Measurements from ENCODE around the gene IFITM1. TPM values are rescaled to one million over a fixed set of nuclear protein-coding genes. Genes with fewer than 3 reads are reported as not detected.
"Not testable (repeated sequence)": the region's sequence is repeated elsewhere in the genome, so short reads cannot be mapped to it uniquely, and the experiment has no call there.

IFITM1 gene
- total and polyA plus RNA-seq, 3 experiments from 2014 or later: 70.7 to 2,153 (median 75.9) TPM

- H3K4me1 ChIP-seq (ENCODE audit: insufficient read depth, low read length): peaks cover 59% of the 10 kb centered on the region
- not testable (repeated sequence) for H3K9me3 ChIP-seq (ENCODE audit: low read length); H3K27me3 ChIP-seq (ENCODE audit: insufficient read depth, low read length, poor library complexity, severe bottlenecking); H3K27me3 Mint-ChIP-seq; DNase-seq; H3K36me3 ChIP-seq (ENCODE audit: insufficient read depth, low read length); H3K9me3 Mint-ChIP-seq
- Mint-ChIP-seq H3K4me3 (peak overlapping the region; percentile 87 to 96 (median 91)), H3K4me1 (peaks cover 61 to 71% (median 64%) of the 10 kb centered on the region in 3 donors), H3K27ac (peak overlapping the region; percentile 93 to 99 (median 95)), H3K36me3 (peaks cover 2 to 24% (median 5%) of the 10 kb centered on the region in 3 donors)
- ChIA-PET CTCF (interaction anchor here (0.7 to 1.8 kb wide), 5 partner anchors 7 to 87 kb away, joined by 3 to 9 read pairs (median 3); no protein-coding TSS in a partner anchor), POLR2A (interaction anchor here (0.7 to 1.6 kb wide), 3 partner anchors 7 to 45 kb away, joined by 3 to 4 read pairs (median 4); no protein-coding TSS in a partner anchor)
- H3K27ac ChIP-seq (ENCODE audit: low read depth, low read length): peak overlapping the region; percentile 72
- peak overlapping the region; percentile 94 for H3K4me3 ChIP-seq (ENCODE audit: low read length)
Observed at GRCh38 chr11:309979-310572, 3.8 kb upstream of the IFITM1 start.

- POLR2A ChIA-PET: interaction anchor here (1.5 to 1.8 kb wide), 3 partner anchors 23 to 96 kb away, joined by 3 to 7 read pairs (median 6); partner anchors contain the start of gene PGGHG
- not testable (repeated sequence) for DNase-seq
Observed at GRCh38 chr11:311013-311748, 2.7 kb upstream of the IFITM1 start.

GRCh38 chr11:312092-312816 lies 1.6 kb upstream of the IFITM1 start:
- H3K36me3 ChIP-seq (ENCODE audit: insufficient read depth, low read length): peaks cover 8% of the 10 kb centered on the region
- H3K4me3 ChIP-seq (ENCODE audit: low read length): peak overlapping the region; percentile 98
- H3K36me3 Mint-ChIP-seq: peaks cover 5 to 32% (median 12%) of the 10 kb centered on the region in 3 donors
- CTCF ChIA-PET: interaction anchor here (0.6 to 1.7 kb wide), 8 partner anchors 18 to 138 kb away, joined by 3 to 6 read pairs (median 3); no protein-coding TSS in a partner anchor
- H3K27me3 Mint-ChIP-seq: peaks cover 0 to 6% of the 10 kb centered on the region in 2 donors
- H3K27ac ChIP-seq (ENCODE audit: low read depth, low read length): peak overlapping the region; percentile 88
- H3K4me3 Mint-ChIP-seq: peak overlapping the region; percentile 95 to 98 (median 96)
- peak in 1 of 5 donors; percentile 49 for DNase-seq
- no peaks in the 10 kb centered on the region for H3K9me3 ChIP-seq (ENCODE audit: low read length)
- H3K4me1 ChIP-seq (ENCODE audit: insufficient read depth, low read length): peaks cover 46% of the 10 kb centered on the region
- H3K27ac Mint-ChIP-seq: peak overlapping the region; percentile 94 to 100 (median 98)
- peaks cover 0 to 2% (median 0%) of the 10 kb centered on the region in 5 donors for H3K9me3 Mint-ChIP-seq
- POLR2A ChIA-PET: interaction anchor here (0.5 to 1.8 kb wide), 11 partner anchors 14 to 104 kb away, joined by 3 to 10 read pairs (median 4); partner anchors contain the start of genes BET1L, PGGHG, RIC8A and SIGIRR
- H3K27me3 ChIP-seq (ENCODE audit: insufficient read depth, low read length, poor library complexity, severe bottlenecking): no peaks in the 10 kb centered on the region
- H3K4me1 Mint-ChIP-seq: peaks cover 56 to 64% (median 57%) of the 10 kb centered on the region in 3 donors

More at GRCh38 chr11:311013-311748, 2.7 kb upstream of the IFITM1 start:
- not testable (repeated sequence) for H3K36me3 ChIP-seq (ENCODE audit: insufficient read depth, low read length); H3K27me3 ChIP-seq (ENCODE audit: insufficient read depth, low read length, poor library complexity, severe bottlenecking); H3K9me3 ChIP-seq (ENCODE audit: low read length); H3K9me3 Mint-ChIP-seq; H3K27me3 Mint-ChIP-seq
- peaks cover 2 to 27% (median 5%) of the 10 kb centered on the region in 3 donors for H3K36me3 Mint-ChIP-seq
- peaks cover 48% of the 10 kb centered on the region for H3K4me1 ChIP-seq (ENCODE audit: insufficient read depth, low read length)
- peak overlapping the region; percentile 26 for H3K27ac ChIP-seq (ENCODE audit: low read depth, low read length)
- H3K4me1 Mint-ChIP-seq: peaks cover 52 to 63% (median 53%) of the 10 kb centered on the region in 3 donors
- CTCF ChIA-PET: interaction anchor here (0.8 to 1.7 kb wide), 3 partner anchors 30 to 60 kb away, joined by 3 to 6 read pairs (median 3); no protein-coding TSS in a partner anchor
- H3K4me3 Mint-ChIP-seq: peak overlapping the region; percentile 94 to 98 (median 96)
- peak overlapping the region; percentile 98 for H3K4me3 ChIP-seq (ENCODE audit: low read length)
- H3K27ac Mint-ChIP-seq: peak overlapping the region; percentile 94 to 100 (median 97)

DNA sequence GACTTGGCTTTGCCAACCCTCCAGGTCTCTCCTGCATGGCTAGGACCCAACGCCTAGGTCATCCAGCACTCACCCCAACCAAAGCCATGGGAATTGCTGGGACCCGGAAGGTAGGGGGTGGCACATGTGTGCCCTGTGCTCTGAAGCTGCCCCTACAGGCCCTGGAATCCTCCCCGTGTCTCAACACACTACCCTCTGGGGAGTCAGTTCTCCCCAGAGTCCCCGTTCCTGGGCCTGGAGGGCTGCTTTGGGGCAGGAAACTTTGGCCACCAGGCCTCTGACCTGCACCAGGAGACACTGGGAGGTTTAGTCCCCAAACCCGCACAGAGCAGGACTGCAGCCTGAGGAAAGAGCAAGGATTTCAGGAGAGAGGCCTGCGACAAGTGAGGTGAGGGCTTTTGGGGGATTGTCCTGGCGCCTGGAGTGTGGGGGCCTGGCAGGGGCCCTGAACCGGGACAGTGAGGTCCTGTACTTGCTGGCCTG lies 495 bp upstream of the IFITM1 start:
- POLR2A ChIA-PET: interaction anchor here (0.7 to 1.5 kb wide), 2 partner anchors 45 to 102 kb away, joined by 4 to 5 read pairs; partner anchors contain the start of gene SIGIRR
- H3K27ac Mint-ChIP-seq: peak overlapping the region; percentile 94 to 100 (median 97)
- peaks cover 42% of the 10 kb centered on the region for H3K4me1 ChIP-seq (ENCODE audit: insufficient read depth, low read length)

GRCh38 chr11:314554-314875 lies 675 bp downstream of the IFITM1 start:
- H3K9me3 ChIP-seq (ENCODE audit: low read length); DNase-seq; H3K36me3 ChIP-seq (ENCODE audit: insufficient read depth, low read length); H3K27me3 Mint-ChIP-seq; H3K27me3 ChIP-seq (ENCODE audit: insufficient read depth, low read length, poor library complexity, severe bottlenecking); H3K9me3 Mint-ChIP-seq: not testable (repeated sequence)
- Histone ChIP-seq H3K4me3 (ENCODE audit: low read length) (peak overlapping the region; percentile 98), H3K4me1 (ENCODE audit: insufficient read depth, low read length) (peaks cover 39% of the 10 kb centered on the region), H3K27ac (ENCODE audit: low read depth, low read length) (peak overlapping the region; percentile 88)
- CTCF ChIA-PET: interaction anchor here (1.5 to 3.5 kb wide), 3 partner anchors 9 to 27 kb away, joined by 3 to 34 read pairs (median 4); partner anchors contain the start of gene IFITM2
- POLR2A ChIA-PET: interaction anchor here (0.7 kb wide), 1 partner anchor 49 kb away, joined by 3 read pairs; no protein-coding TSS in a partner anchor
- Mint-ChIP-seq H3K27ac (peak overlapping the region; percentile 94 to 100 (median 97)), H3K4me1 (peaks cover 45 to 53% (median 47%) of the 10 kb centered on the region in 3 donors), H3K4me3 (peak overlapping the region; percentile 95 to 98 (median 96)), H3K36me3 (peaks cover 7 to 27% (median 13%) of the 10 kb centered on the region in 3 donors)

More for the DNA sequence above, 495 bp upstream of the IFITM1 start:
- H3K4me3 ChIP-seq (ENCODE audit: low read length): peak overlapping the region; percentile 98
- H3K27me3 ChIP-seq (ENCODE audit: insufficient read depth, low read length, poor library complexity, severe bottlenecking): no peaks in the 10 kb centered on the region
- peak in 1 of 5 donors; percentile 42 for DNase-seq
- CTCF ChIA-PET: interaction anchor here (1.2 kb wide), 1 partner anchor 16 kb away, joined by 5 read pairs; no protein-coding TSS in a partner anchor
- H3K9me3 ChIP-seq (ENCODE audit: low read length): no peaks in the 10 kb centered on the region
- H3K4me3 Mint-ChIP-seq: peak overlapping the region; percentile 95 to 98 (median 96)
- H3K4me1 Mint-ChIP-seq: peaks cover 55 to 62% (median 55%) of the 10 kb centered on the region in 3 donors
- H3K27me3 Mint-ChIP-seq: peaks cover 0 to 6% of the 10 kb centered on the region in 2 donors
- H3K36me3 Mint-ChIP-seq: peaks cover 7 to 31% (median 13%) of the 10 kb centered on the region in 3 donors
- peaks cover 8% of the 10 kb centered on the region for H3K36me3 ChIP-seq (ENCODE audit: insufficient read depth, low read length)
- H3K9me3 Mint-ChIP-seq: peaks cover 0 to 2% (median 0%) of the 10 kb centered on the region in 5 donors
- peak overlapping the region; percentile 88 for H3K27ac ChIP-seq (ENCODE audit: low read depth, low read length)

DNA sequence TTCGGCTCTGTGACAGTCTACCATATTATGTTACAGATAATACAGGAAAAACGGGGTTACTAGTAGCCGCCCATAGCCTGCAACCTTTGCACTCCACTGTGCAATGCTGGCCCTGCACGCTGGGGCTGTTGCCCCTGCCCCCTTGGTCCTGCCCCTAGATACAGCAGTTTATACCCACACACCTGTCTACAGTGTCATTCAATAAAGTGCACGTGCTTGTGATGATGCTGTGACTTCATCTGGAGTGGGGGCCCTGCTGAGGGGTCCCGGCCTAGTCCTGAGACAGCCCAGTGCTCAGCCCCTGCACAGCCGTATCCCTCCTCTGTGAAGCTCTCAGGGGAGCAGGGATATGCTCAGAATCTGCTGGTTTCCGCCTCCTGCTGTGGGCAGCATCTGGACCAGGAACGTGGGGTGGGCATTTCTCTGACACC lies 1.2 kb downstream of the IFITM1 start:
- H3K27me3 ChIP-seq (ENCODE audit: insufficient read depth, low read length, poor library complexity, severe bottlenecking): no peaks in the 10 kb centered on the region
- H3K4me1 ChIP-seq (ENCODE audit: insufficient read depth, low read length): peaks cover 37% of the 10 kb centered on the region
- peak overlapping the region; percentile 98 for H3K4me3 ChIP-seq (ENCODE audit: low read length)
- POLR2A ChIA-PET: interaction anchor here (0.8 to 1.7 kb wide), 5 partner anchors 10 to 108 kb away, joined by 3 to 6 read pairs (median 5); partner anchors contain the start of genes BET1L and RIC8A
- H3K9me3 ChIP-seq (ENCODE audit: low read length): no peaks in the 10 kb centered on the region
- CTCF ChIA-PET: interaction anchor here (1.0 to 3.5 kb wide), 13 partner anchors 9 to 204 kb away, joined by 3 to 34 read pairs (median 4); partner anchors contain the start of gene IFITM2
- Mint-ChIP-seq H3K9me3 (peaks cover 0 to 2% (median 0%) of the 10 kb centered on the region in 5 donors), H3K36me3 (peaks cover 7 to 27% (median 13%) of the 10 kb centered on the region in 3 donors), H3K27ac (peak overlapping the region; percentile 94 to 100 (median 97)), H3K4me1 (peaks cover 45 to 55% (median 48%) of the 10 kb centered on the region in 3 donors), H3K4me3 (peak overlapping the region; percentile 95 to 98 (median 96)), H3K27me3 (peaks cover 0 to 6% of the 10 kb centered on the region in 2 donors)
- H3K36me3 ChIP-seq (ENCODE audit: insufficient read depth, low read length): peaks cover 8% of the 10 kb centered on the region
- peak overlapping the region; percentile 88 for H3K27ac ChIP-seq (ENCODE audit: low read depth, low read length)
- DNase-seq: no peak
